Body of pancreas (tissue), 4 donors: ENCODE data around the gene ZFHX3.

Source experiments
- POLR2A ChIP-seq, 3 donors: fragments of 450-650 bp; IDR thresholded peaks; one replicate each; pipeline ENCODE4 v1.6.1; 2016; ENCODE audit warnings: antibody characterized with exemption in 3 of 3, mild to moderate bottlenecking in 2 of 3
- TF ChIP-seq, protein P1 (sequence below), 7 experiments: fragments of 450-650 bp in 4 of 7; fragments of 200-600 bp in 3 of 7; sonication (generic) in 3 of 7; IDR thresholded peaks; one replicate each; pipeline ENCODE4 v1.5.1; 2016 to 2019; ENCODE audit warnings: antibody characterized with exemption in 7 of 7

DNA sequence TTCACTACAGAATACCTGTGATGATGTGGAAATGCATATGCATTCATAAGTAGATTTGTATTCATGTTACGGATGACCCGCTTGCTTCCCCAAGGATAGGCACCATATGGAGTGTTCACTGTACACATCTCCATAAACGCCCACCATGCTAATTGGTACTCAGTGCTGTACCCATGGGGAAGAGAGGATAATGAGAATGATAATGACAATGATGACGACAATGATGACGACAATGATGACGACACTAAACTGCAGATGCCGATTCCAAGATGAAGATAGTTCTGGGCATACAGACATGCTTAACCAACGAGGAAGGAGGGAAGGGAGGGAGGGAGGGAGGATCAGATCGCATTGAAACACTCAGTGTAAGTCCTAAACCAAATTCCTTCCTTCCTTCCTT lies 26.5 kb upstream of the ZFHX3 start:
- TF ChIP-seq, protein P1, sequence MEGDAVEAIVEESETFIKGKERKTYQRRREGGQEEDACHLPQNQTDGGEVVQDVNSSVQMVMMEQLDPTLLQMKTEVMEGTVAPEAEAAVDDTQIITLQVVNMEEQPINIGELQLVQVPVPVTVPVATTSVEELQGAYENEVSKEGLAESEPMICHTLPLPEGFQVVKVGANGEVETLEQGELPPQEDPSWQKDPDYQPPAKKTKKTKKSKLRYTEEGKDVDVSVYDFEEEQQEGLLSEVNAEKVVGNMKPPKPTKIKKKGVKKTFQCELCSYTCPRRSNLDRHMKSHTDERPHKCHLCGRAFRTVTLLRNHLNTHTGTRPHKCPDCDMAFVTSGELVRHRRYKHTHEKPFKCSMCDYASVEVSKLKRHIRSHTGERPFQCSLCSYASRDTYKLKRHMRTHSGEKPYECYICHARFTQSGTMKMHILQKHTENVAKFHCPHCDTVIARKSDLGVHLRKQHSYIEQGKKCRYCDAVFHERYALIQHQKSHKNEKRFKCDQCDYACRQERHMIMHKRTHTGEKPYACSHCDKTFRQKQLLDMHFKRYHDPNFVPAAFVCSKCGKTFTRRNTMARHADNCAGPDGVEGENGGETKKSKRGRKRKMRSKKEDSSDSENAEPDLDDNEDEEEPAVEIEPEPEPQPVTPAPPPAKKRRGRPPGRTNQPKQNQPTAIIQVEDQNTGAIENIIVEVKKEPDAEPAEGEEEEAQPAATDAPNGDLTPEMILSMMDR (IDR thresholded peaks at IDR 0.05), result no peak
- no peak for TF ChIP-seq POLR2A (IDR thresholded peaks at IDR 0.05)
